K562 (cell line): ENCODE data around the gene USH1G. TPM values are rescaled to one million over a fixed set of nuclear protein-coding genes. Genes with fewer than 3 reads are reported as not detected.

ENCODE experiments used
- CBFA2T3 ChIP-seq: fragments of 450-650 bp; IDR thresholded peaks from 2 replicates; pipeline ENCODE4 v1.6.1; 2017
- CREB3 ChIP-seq: fragments of 450-650 bp; conservative IDR thresholded peaks from 2 replicates; pipeline ENCODE4 v1.6.1; 2016; ENCODE audit warnings: missing genetic modification characterization, low read depth, mild to moderate bottlenecking, missing compliant biosample characterization, moderate library complexity
- DNMT1 ChIP-seq: fragments of 450-650 bp; IDR thresholded peaks from 2 replicates; pipeline ENCODE4 v1.6.1; 2016; ENCODE audit warnings: antibody characterized with exemption, mild to moderate bottlenecking
- ESRRB ChIP-seq: fragments of 250-450 bp; sonication (Bioruptor Pico); IDR thresholded peaks from 2 replicates; pipeline ENCODE4 v1.5.0; 2020; ENCODE audit warnings: mild to moderate bottlenecking, moderate library complexity, borderline replicate concordance
- HDAC1 ChIP-seq, 2 experiments: fragments of 450-650 bp; IDR thresholded peaks; 2 replicates each; pipeline ENCODE4 v1.6.1; 2016 to 2017; ENCODE audit warnings: inconsistent platforms in 1 of 2, mild to moderate bottlenecking in 1 of 2, moderate library complexity in 1 of 2
- HIVEP1 ChIP-seq: fragments of 250-450 bp; sonication (Bioruptor Pico); IDR thresholded peaks from 2 replicates; pipeline ENCODE4 v1.4.0; 2020; ENCODE audit warnings: mild to moderate bottlenecking
- MAFG ChIP-seq: fragments of 450-650 bp; conservative IDR thresholded peaks from 2 replicates; pipeline ENCODE4 v1.6.1; 2016; ENCODE audit warnings: missing genetic modification characterization, missing compliant biosample characterization
- MCM5 ChIP-seq: fragments of 450-650 bp; IDR thresholded peaks from 2 replicates; pipeline ENCODE4 v1.6.1; 2016; ENCODE audit warnings: low read depth
- MNT ChIP-seq, 2 experiments: fragments of 450-650 bp; conservative IDR thresholded peaks; 2 replicates each; pipeline ENCODE4 v1.6.1; 2017; ENCODE audit warnings: mild to moderate bottlenecking in 2 of 2, moderate library complexity in 2 of 2
- NCOR1 ChIP-seq: fragments of 450-650 bp; IDR thresholded peaks from 2 replicates; pipeline ENCODE4 v1.6.1; 2016; ENCODE audit warnings: mild to moderate bottlenecking, moderate library complexity
- NELFE ChIP-seq: IDR thresholded peaks from 2 replicates; pipeline ENCODE4 v1.6.1; 2011; ENCODE audit warnings: mild to moderate bottlenecking; ENCODE audit not compliant: insufficient read depth, insufficient read length
- TOE1 ChIP-seq, 2 experiments: fragments of 450-650 bp in 1 of 2; sonication (generic) in 1 of 2; formaldehyde crosslinking in 1 of 2; IDR thresholded peaks; 2 replicates each; pipeline versions ENCODE4 v1.7.1 to v1.8.0; 2016 to 2022; ENCODE audit warnings: borderline replicate concordance in 2 of 2, mild to moderate bottlenecking in 2 of 2, antibody characterized with exemption in 1 of 2, inconsistent platforms in 1 of 2, low read depth in 1 of 2, missing genetic modification reagents in 1 of 2, moderate library complexity in 1 of 2
- TRIM24 ChIP-seq, 2 experiments: fragments of 450-650 bp; IDR thresholded peaks; 2 replicates each; pipeline ENCODE4 v1.6.1; 2016
- TSHZ1 ChIP-seq: fragments of 250-450 bp; sonication (Bioruptor Pico); IDR thresholded peaks from 2 replicates; pipeline ENCODE4 v1.4.0; 2020; ENCODE audit warnings: mild to moderate bottlenecking, moderate library complexity
- U2AF1 ChIP-seq: fragments of 200-400 bp; formaldehyde crosslinking; optimal IDR thresholded peaks from 2 replicates; pipeline ENCODE3; 2017; ENCODE audit warnings: mild to moderate bottlenecking, low read depth, low read length, moderate library complexity
- XRCC4 ChIP-seq: IDR thresholded peaks from one replicate; pipeline ENCODE4 v1.6.1; 2011; ENCODE audit not compliant: insufficient read depth, insufficient read length; ENCODE audit errors: extremely low read depth
- ZFP91 ChIP-seq: sonication (generic); formaldehyde crosslinking; IDR thresholded peaks from 2 replicates; pipeline ENCODE4 v1.8.0; 2022; ENCODE audit warnings: mild to moderate bottlenecking, missing genetic modification reagents
- ZNF224 ChIP-seq: sonication (generic); formaldehyde crosslinking; IDR thresholded peaks from 2 replicates; pipeline ENCODE4 v1.8.0; 2022; ENCODE audit warnings: mild to moderate bottlenecking, missing genetic modification reagents
- polyA plus RNA-seq, 8 experiments: library from polyadenylated mRNA; depleted of rRNA in 4 of 8; stranded (reverse) in 5 of 8; unstranded in 3 of 8; fragments of >200 nt; fragmentation: Nextera tagmentation in 2 of 8; fragmentation: Illumina TruSeq in 1 of 8; extraction: Ambion mirVana in 2 of 8; extraction: Trizol in 1 of 8; gene quantifications; 2 replicates each; pipeline versions ENCODE4 v1.2.1 to v1.2.3, GENCODE V29; 2011 to 2014; ENCODE audit warnings: inconsistent platforms in 1 of 8, missing spikeins in 1 of 8
- total RNA-seq, 7 experiments: library from RNA; depleted of rRNA in 6 of 7; stranded (reverse); fragments of >200 nt in 6 of 7; fragmentation: Illumina TruSeq in 2 of 7; extraction: Trizol in 2 of 7; gene quantifications; 2 replicates each; pipeline versions ENCODE4 v1.2.1 to v1.2.3, GENCODE V29; 2011 to 2021; ENCODE audit warnings: low replicate concordance in 1 of 7

The USH1G gene
- total and polyA plus RNA-seq, 9 of the 15 experiments (the other 6 are each of a cell fraction or from before 2014, with no cell fraction given), result 0.22 to 1.00 (median 0.64) TPM; not detected in 2

- peak; percentile 95 to 96 for TF ChIP-seq MNT (conservative IDR thresholded peaks at IDR 0.05)
- peak; percentile 90 for TF ChIP-seq CREB3 (tag)
- TF ChIP-seq XRCC4, result no peak
- TF ChIP-seq NELFE, result no peak
- no peak for TF ChIP-seq DNMT1
- TF ChIP-seq ESRRB (CRISPR knock-in tag), result no peak
- TF ChIP-seq HIVEP1 (CRISPR knock-in tag), result no peak
- TF ChIP-seq NCOR1, result no peak
- no peak for TF ChIP-seq U2AF1
- TF ChIP-seq CBFA2T3, result peak; percentile 32
- peak in 1 of 2 experiments; percentile 73; a peak in 2 of 4 replicates for TF ChIP-seq TRIM24 (IDR thresholded peaks at IDR 0.05)
- peak; percentile 68; the same call in 1 of the 2 replicates for TF ChIP-seq ZNF224 (CRISPR knock-in tag)
- peak in 1 of 2 experiments; percentile 92; a peak in 2 of 4 replicates for TF ChIP-seq HDAC1 (IDR thresholded peaks at IDR 0.05)
- no peak for TF ChIP-seq MAFG (tag)
- TF ChIP-seq TOE1 (IDR thresholded peaks at IDR 0.05; ENCODE audit: borderline replicate concordance), result peak; percentile 79
- TF ChIP-seq TOE1 (CRISPR knock-in tag; IDR thresholded peaks at IDR 0.05; ENCODE audit: borderline replicate concordance, low read depth), result peak; percentile 81; the same call in 1 of the 2 replicates
- TF ChIP-seq ZFP91 (CRISPR knock-in tag), result 0 out of 2 replicates have a peak, but pooled peaks have one; percentile 10
- no peak for TF ChIP-seq MCM5
- TF ChIP-seq TSHZ1 (CRISPR knock-in tag), result no peak
Observed at GRCh38 chr17:74960570-74961342, 37.7 kb upstream of the USH1G start (continued).
